AG10803 (cell line): ENCODE results near the gene GTSF1L.

ENCODE experiments used
- DNase-seq: peaks from one replicate; pipeline ENCODE4 v3.0.0; 2010; ENCODE audit warnings: low read depth
- H3K4me3 ChIP-seq: 2 replicates; pipeline ENCODE4 v1.5.1; 2011; ENCODE audit warnings: mild to moderate bottlenecking, low read length, control low read depth
- CTCF ChIP-seq: conservative IDR thresholded peaks from 2 replicates; pipeline ENCODE4 v1.5.1; 2011; ENCODE audit warnings: mild to moderate bottlenecking, low read length, control low read depth, inconsistent platforms

GTSF1L gene

GRCh38 chr20:43736588-43737158 is 9.9 kb upstream of the GTSF1L start:
- TF ChIP-seq CTCF = no peak

GRCh38 chr20:43731927-43732326 is 5.1 kb upstream of the GTSF1L start:
- TF ChIP-seq CTCF = no peak
- H3K4me3 ChIP-seq = no peak overlapping the region
- DNase-seq = no peak

More at GRCh38 chr20:43736588-43737158, 9.9 kb upstream of the GTSF1L start:
- H3K4me3 ChIP-seq = no peak overlapping the region
- peak; percentile 18 for DNase-seq

GRCh38 chr20:43731469-43731868 is 4.7 kb upstream of the GTSF1L start:
- DNase-seq = peak; percentile 46
- no peak overlapping the region for H3K4me3 ChIP-seq
- TF ChIP-seq CTCF = no peak

- H3K4me3 ChIP-seq = no peak overlapping the region
- no peak for TF ChIP-seq CTCF
These were observed 2.0 kb upstream of the GTSF1L start for GRCh38 chr20:43728686-43729255.

GRCh38 chr20:43727980-43728590 is 1.3 kb upstream of the GTSF1L start:
- TF ChIP-seq CTCF = no peak
- DNase-seq = no peak
- no peak overlapping the region for H3K4me3 ChIP-seq

More at GRCh38 chr20:43728686-43729255, 2.0 kb upstream of the GTSF1L start:
- no peak for DNase-seq

GRCh38 chr20:43726333-43726732 is 469 bp downstream of the GTSF1L start:
- no peak overlapping the region for H3K4me3 ChIP-seq
- no peak for TF ChIP-seq CTCF
- DNase-seq = no peak

GRCh38 chr20:43725666-43726065 is 1.1 kb downstream of the GTSF1L start:
- H3K4me3 ChIP-seq = no peak overlapping the region
- peak; percentile 18 for DNase-seq
- no peak for TF ChIP-seq CTCF
